ENCODE data around the gene TALDO1.
A peak's percentile ranks its signal among the peaks of the same experiment; 100 is the strongest.
"Not testable (repeated sequence)": the region's sequence is repeated elsewhere in the genome, so short reads cannot be mapped to it uniquely, and the experiment has no call there.

Gene TALDO1

GRCh38 chr11:737366-737765 is 9.9 kb upstream of the TALDO1 start:
- DNase-seq (ENCODE audit: low spot score), result peak; percentile 10

- DNase-seq (ENCODE audit: low spot score), result not testable (repeated sequence)
Measured at GRCh38 chr11:737899-738298, 9.4 kb upstream of the TALDO1 start.

- DNase-seq (ENCODE audit: low spot score), result no peak
Measured at GRCh38 chr11:742156-742546, 5.1 kb upstream of the TALDO1 start.

GRCh38 chr11:742571-743201 is 4.6 kb upstream of the TALDO1 start:
- no peak for DNase-seq (ENCODE audit: low spot score)

GRCh38 chr11:745428-745827 is 1.8 kb upstream of the TALDO1 start:
- DNase-seq (ENCODE audit: low spot score), result no peak

GRCh38 chr11:746289-747157 is 741 bp upstream of the TALDO1 start:
- DNase-seq (ENCODE audit: low spot score), result no peak

GRCh38 chr11:748007-748359 is 719 bp downstream of the TALDO1 start:
- peak; percentile 36 for DNase-seq (ENCODE audit: low spot score)

GRCh38 chr11:749731-750130 is 2.5 kb downstream of the TALDO1 start:
- no peak for DNase-seq (ENCODE audit: low spot score)

GRCh38 chr11:760236-760635 is 13.0 kb downstream of the TALDO1 start:
- no peak for DNase-seq (ENCODE audit: low spot score)

- no peak for DNase-seq (ENCODE audit: low spot score)
Measured at GRCh38 chr11:761526-762108, 14.4 kb downstream of the TALDO1 start.

GRCh38 chr11:762421-763072 is 15.3 kb downstream of the TALDO1 start:
- peak; percentile 85 for DNase-seq (ENCODE audit: low spot score)

GRCh38 chr11:763073-763463 is 15.8 kb downstream of the TALDO1 start:
- DNase-seq (ENCODE audit: low spot score), result no peak

- DNase-seq (ENCODE audit: low spot score), result no peak
Measured at GRCh38 chr11:763549-764321, 16.5 kb downstream of the TALDO1 start.

GRCh38 chr11:764322-765024 is 17.2 kb downstream of the TALDO1 start:
- no peak for DNase-seq (ENCODE audit: low spot score)

GRCh38 chr11:765025-765801 is 17.9 kb downstream of the TALDO1 start:
- DNase-seq (ENCODE audit: low spot score), result peak; percentile 71

GRCh38 chr11:765802-766091 is 18.5 kb downstream of the TALDO1 start:
- no peak for DNase-seq (ENCODE audit: low spot score)

- DNase-seq (ENCODE audit: low spot score), result no peak
Measured at GRCh38 chr11:766106-766935, 19.1 kb downstream of the TALDO1 start.

- DNase-seq (ENCODE audit: low spot score), result no peak
Measured at GRCh38 chr11:766936-767210, 19.6 kb downstream of the TALDO1 start.

GRCh38 chr11:767238-767637 is 20.0 kb downstream of the TALDO1 start:
- no peak for DNase-seq (ENCODE audit: low spot score)
